ENCODE data around the gene MTFMT.

The MTFMT gene

DNA sequence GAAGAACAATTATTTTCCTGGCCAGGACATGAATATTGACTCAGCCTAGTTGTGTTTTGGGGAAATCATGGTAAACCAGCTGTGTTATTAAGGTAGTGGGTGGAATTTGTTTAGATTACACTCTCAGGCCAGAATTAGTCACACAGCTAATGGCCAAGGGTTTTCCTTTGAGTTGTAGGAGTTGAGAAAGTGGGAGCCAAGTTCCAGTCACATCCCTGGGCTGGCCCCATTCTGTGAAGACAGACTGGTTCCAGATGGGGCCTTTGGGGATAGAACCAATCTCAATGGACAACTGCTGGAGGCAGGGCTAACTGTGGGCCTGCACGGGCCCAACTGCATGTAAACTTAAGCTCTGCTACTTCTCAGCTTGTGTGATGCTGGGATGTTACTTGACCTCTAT, 39.7 kb upstream of the MTFMT start:
- Histone ChIP-seq H3K27me3 (ENCODE audit: insufficient read depth, poor library complexity, severe bottlenecking) (peaks cover 27% of the 10 kb centered on the region), H3K27ac (replicated peaks) (no peak overlapping the region), H3K4me3 (replicated peaks; ENCODE audit: insufficient read depth, low read length) (no peak overlapping the region)
- TF ChIP-seq, protein P1, sequence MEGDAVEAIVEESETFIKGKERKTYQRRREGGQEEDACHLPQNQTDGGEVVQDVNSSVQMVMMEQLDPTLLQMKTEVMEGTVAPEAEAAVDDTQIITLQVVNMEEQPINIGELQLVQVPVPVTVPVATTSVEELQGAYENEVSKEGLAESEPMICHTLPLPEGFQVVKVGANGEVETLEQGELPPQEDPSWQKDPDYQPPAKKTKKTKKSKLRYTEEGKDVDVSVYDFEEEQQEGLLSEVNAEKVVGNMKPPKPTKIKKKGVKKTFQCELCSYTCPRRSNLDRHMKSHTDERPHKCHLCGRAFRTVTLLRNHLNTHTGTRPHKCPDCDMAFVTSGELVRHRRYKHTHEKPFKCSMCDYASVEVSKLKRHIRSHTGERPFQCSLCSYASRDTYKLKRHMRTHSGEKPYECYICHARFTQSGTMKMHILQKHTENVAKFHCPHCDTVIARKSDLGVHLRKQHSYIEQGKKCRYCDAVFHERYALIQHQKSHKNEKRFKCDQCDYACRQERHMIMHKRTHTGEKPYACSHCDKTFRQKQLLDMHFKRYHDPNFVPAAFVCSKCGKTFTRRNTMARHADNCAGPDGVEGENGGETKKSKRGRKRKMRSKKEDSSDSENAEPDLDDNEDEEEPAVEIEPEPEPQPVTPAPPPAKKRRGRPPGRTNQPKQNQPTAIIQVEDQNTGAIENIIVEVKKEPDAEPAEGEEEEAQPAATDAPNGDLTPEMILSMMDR (IDR thresholded peaks at IDR 0.05; ENCODE audit: insufficient read depth, low read length), result no peak
- TF ChIP-seq SPI1 (IDR thresholded peaks at IDR 0.05; ENCODE audit: borderline replicate concordance, low read depth) (no peak), POLR2AphosphoS5 (IDR thresholded peaks at IDR 0.05; ENCODE audit: low read depth) (no peak), GABPA (IDR thresholded peaks at IDR 0.05; ENCODE audit: low read depth) (no peak)
- TF ChIP-seq, protein P2, sequence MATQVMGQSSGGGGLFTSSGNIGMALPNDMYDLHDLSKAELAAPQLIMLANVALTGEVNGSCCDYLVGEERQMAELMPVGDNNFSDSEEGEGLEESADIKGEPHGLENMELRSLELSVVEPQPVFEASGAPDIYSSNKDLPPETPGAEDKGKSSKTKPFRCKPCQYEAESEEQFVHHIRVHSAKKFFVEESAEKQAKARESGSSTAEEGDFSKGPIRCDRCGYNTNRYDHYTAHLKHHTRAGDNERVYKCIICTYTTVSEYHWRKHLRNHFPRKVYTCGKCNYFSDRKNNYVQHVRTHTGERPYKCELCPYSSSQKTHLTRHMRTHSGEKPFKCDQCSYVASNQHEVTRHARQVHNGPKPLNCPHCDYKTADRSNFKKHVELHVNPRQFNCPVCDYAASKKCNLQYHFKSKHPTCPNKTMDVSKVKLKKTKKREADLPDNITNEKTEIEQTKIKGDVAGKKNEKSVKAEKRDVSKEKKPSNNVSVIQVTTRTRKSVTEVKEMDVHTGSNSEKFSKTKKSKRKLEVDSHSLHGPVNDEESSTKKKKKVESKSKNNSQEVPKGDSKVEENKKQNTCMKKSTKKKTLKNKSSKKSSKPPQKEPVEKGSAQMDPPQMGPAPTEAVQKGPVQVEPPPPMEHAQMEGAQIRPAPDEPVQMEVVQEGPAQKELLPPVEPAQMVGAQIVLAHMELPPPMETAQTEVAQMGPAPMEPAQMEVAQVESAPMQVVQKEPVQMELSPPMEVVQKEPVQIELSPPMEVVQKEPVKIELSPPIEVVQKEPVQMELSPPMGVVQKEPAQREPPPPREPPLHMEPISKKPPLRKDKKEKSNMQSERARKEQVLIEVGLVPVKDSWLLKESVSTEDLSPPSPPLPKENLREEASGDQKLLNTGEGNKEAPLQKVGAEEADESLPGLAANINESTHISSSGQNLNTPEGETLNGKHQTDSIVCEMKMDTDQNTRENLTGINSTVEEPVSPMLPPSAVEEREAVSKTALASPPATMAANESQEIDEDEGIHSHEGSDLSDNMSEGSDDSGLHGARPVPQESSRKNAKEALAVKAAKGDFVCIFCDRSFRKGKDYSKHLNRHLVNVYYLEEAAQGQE (IDR thresholded peaks at IDR 0.05; ENCODE audit: insufficient replicate concordance, low read depth), result no peak
- DNase-seq (ENCODE audit: low read depth in 1 of 2, low spot score in 1 of 2), result no peak

DNA sequence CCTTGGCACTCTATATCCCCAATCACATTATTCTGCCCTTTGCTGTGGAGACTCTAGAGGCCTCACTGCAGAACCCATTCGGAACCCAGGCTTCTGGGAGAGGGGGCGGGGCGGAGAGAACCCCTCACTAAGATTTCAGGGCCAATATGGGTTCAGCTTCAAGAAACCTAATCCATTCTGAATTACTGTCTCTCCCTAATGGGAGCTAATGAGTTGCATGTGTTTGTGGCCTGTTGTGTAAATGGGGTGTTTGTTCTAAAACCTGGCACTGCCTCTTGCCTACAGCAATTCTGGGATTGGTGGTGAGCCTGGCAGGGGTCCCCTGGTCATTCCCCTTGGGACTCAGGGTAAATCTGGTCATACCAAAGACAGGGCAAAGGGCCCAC, 39.0 kb upstream of the MTFMT start:
- DNase-seq (ENCODE audit: low read depth in 1 of 2, low spot score in 1 of 2), result no peak
- H3K27ac ChIP-seq (replicated peaks), result no peak overlapping the region
- H3K27me3 ChIP-seq (ENCODE audit: insufficient read depth, poor library complexity, severe bottlenecking), result peaks cover 27% of the 10 kb centered on the region
- no peak overlapping the region for H3K4me3 ChIP-seq (replicated peaks; ENCODE audit: insufficient read depth, low read length)
- TF ChIP-seq, protein P2 (IDR thresholded peaks at IDR 0.05; ENCODE audit: insufficient replicate concordance, low read depth), result no peak
- TF ChIP-seq POLR2AphosphoS5 (IDR thresholded peaks at IDR 0.05; ENCODE audit: low read depth), result no peak
- TF ChIP-seq SPI1 (IDR thresholded peaks at IDR 0.05; ENCODE audit: borderline replicate concordance, low read depth), result no peak
- TF ChIP-seq GABPA (IDR thresholded peaks at IDR 0.05; ENCODE audit: low read depth), result no peak
- TF ChIP-seq, protein P1 (IDR thresholded peaks at IDR 0.05; ENCODE audit: insufficient read depth, low read length), result no peak

DNA sequence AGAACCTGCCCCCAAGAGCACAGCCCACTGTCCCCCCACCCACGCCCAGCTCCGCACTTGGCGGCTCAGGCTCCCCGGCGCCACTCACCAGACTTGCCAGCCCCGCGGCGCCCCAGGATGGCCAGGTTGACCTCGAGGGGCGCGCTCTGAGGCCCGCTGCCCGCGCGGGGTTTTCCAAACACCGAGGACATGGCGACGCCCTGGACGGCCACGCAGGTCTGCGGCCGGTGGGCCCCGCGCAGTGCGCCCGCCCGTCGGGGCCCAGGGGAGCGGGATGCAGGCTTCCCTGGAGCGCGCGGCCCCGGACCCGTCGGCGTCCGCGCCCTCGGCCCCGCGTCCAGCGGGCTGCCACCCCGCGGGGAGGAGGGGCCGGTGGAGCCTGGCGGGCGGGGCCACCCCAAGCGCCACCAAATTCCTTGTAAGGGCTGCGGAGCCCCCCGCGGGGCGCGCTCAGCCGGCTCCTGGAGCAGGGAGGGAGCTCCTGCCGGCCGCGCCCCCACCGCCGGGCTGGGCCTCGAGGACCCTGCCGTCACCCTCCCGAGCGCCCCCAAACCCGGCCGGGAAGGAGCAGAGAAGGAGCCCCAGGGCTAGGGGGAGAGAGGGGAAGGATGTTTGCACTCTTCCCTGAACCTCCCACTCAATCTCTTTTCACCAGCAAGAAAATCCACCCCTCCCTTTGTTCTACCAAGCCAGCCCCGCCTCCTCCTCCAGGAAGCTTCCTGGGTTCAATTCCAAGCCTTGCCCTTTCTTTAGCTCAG, 38.4 kb upstream of the MTFMT start, which contains the start of gene RASL12:
Gene RASL12 (minus strand): TSS at position 347 of the 758 bp plus-strand sequence. CDS start 156 bp downstream, at position 191.
- no peak within 1 kb of the TSS for H3K4me3 ChIP-seq (replicated peaks; ENCODE audit: insufficient read depth, low read length)
- TF ChIP-seq, protein P1 (IDR thresholded peaks at IDR 0.05; ENCODE audit: insufficient read depth, low read length), result no peak
- TF ChIP-seq, protein P2 (IDR thresholded peaks at IDR 0.05; ENCODE audit: insufficient replicate concordance, low read depth), result no peak
- TF ChIP-seq GABPA (IDR thresholded peaks at IDR 0.05; ENCODE audit: low read depth) (no peak), SPI1 (IDR thresholded peaks at IDR 0.05; ENCODE audit: borderline replicate concordance, low read depth) (no peak), POLR2AphosphoS5 (IDR thresholded peaks at IDR 0.05; ENCODE audit: low read depth) (no peak)
- DNase-seq (ENCODE audit: low read depth in 1 of 2, low spot score in 1 of 2), result no peak
- no peak within 1 kb of the TSS for H3K27ac ChIP-seq (replicated peaks)
- H3K27me3 ChIP-seq (ENCODE audit: insufficient read depth, poor library complexity, severe bottlenecking), result peaks cover 27% of the 10 kb centered on the region

Measured in HL-60 (cell line).